Measurements from ENCODE around the gene ADAMTS3.
A peak's percentile ranks its signal among the peaks of the same experiment; 100 is the strongest.

Gene ADAMTS3

GRCh38 chr4:72394012-72394663, 174.9 kb downstream of the ADAMTS3 start:
- DNase-seq = no peak

GRCh38 chr4:72391281-72391680, 177.7 kb downstream of the ADAMTS3 start:
- no peak for DNase-seq

- DNase-seq = no peak
Observed at GRCh38 chr4:72390409-72390808, 178.6 kb downstream of the ADAMTS3 start.

- DNase-seq = no peak
Observed at GRCh38 chr4:72388521-72388920, 180.5 kb downstream of the ADAMTS3 start.

- DNase-seq = no peak
Observed at GRCh38 chr4:72387959-72388358, 181.1 kb downstream of the ADAMTS3 start.

- DNase-seq = no peak
Observed at GRCh38 chr4:72383439-72383838, 185.6 kb downstream of the ADAMTS3 start.

- no peak for DNase-seq
Observed at GRCh38 chr4:72378901-72379300, 190.1 kb downstream of the ADAMTS3 start.

GRCh38 chr4:72377491-72378194, 191.4 kb downstream of the ADAMTS3 start:
- no peak for DNase-seq

GRCh38 chr4:72376901-72377300, 192.1 kb downstream of the ADAMTS3 start:
- no peak for DNase-seq

GRCh38 chr4:72375073-72375736, 193.8 kb downstream of the ADAMTS3 start:
- no peak for DNase-seq

GRCh38 chr4:72374159-72374558, 194.9 kb downstream of the ADAMTS3 start:
- DNase-seq = no peak

- DNase-seq = no peak
Observed at GRCh38 chr4:72366601-72367000, 202.4 kb downstream of the ADAMTS3 start.

- no peak for DNase-seq
Observed at GRCh38 chr4:72365981-72366380, 203.0 kb downstream of the ADAMTS3 start.

- DNase-seq = no peak
Observed at GRCh38 chr4:72365016-72365415, 204.0 kb downstream of the ADAMTS3 start.

- DNase-seq = no peak
Observed at GRCh38 chr4:72360075-72360474, 208.9 kb downstream of the ADAMTS3 start.

GRCh38 chr4:72358483-72358882, 210.5 kb downstream of the ADAMTS3 start:
- peak in 1 of 2 donors; percentile 27 for DNase-seq

- DNase-seq = no peak
Observed at GRCh38 chr4:72357908-72358307, 211.1 kb downstream of the ADAMTS3 start.

GRCh38 chr4:72352711-72353110, 216.3 kb downstream of the ADAMTS3 start:
- no peak for DNase-seq

GRCh38 chr4:72351521-72351920, 217.5 kb downstream of the ADAMTS3 start:
- DNase-seq = no peak

- no peak for DNase-seq
Observed at GRCh38 chr4:72348701-72349100, 220.3 kb downstream of the ADAMTS3 start.

- no peak for DNase-seq
Observed at GRCh38 chr4:72344418-72344817, 224.6 kb downstream of the ADAMTS3 start.

- DNase-seq = no peak
Observed at GRCh38 chr4:72341432-72341820, 227.6 kb downstream of the ADAMTS3 start.

GRCh38 chr4:72340803-72341431, 228.1 kb downstream of the ADAMTS3 start:
- no peak for DNase-seq
